SJCRH30 (cell line): ENCODE measurements around the gene TUBB4B. TPM values are rescaled to one million over a fixed set of nuclear protein-coding genes. Genes with fewer than 3 reads are reported as not detected.

Source experiments
- DNase-seq, 2 experiments: peaks; one replicate each; pipeline ENCODE4 v3.0.0-alpha.2; 2015 to 2020
- H3K27ac ChIP-seq: fragments of 250-450 bp; sonication (Bioruptor Pico); 2 replicates; pipeline ENCODE4 v1.5.1; 2020; ENCODE audit warnings: mild to moderate bottlenecking, moderate library complexity
- H3K27me3 ChIP-seq: fragments of 250-450 bp; sonication (Bioruptor Pico); 2 replicates; pipeline ENCODE4 v1.5.1; 2020; ENCODE audit warnings: mild to moderate bottlenecking, moderate library complexity
- H3K36me3 ChIP-seq: fragments of 250-450 bp; sonication (Bioruptor Pico); 2 replicates; pipeline ENCODE4 v1.5.1; 2020; ENCODE audit warnings: mild to moderate bottlenecking, moderate library complexity
- H3K4me1 ChIP-seq: fragments of 250-450 bp; sonication (Bioruptor Pico); 2 replicates; pipeline ENCODE4 v1.5.1; 2020; ENCODE audit warnings: mild to moderate bottlenecking, moderate library complexity
- H3K4me3 ChIP-seq: fragments of 250-450 bp; sonication (Bioruptor Pico); 2 replicates; pipeline ENCODE4 v1.5.1; 2020; ENCODE audit warnings: mild to moderate bottlenecking, moderate library complexity
- H3K9me3 ChIP-seq: fragments of 250-450 bp; sonication (Bioruptor Pico); replicated peaks from 2 replicates; pipeline ENCODE4 v1.5.1; 2020; ENCODE audit warnings: mild to moderate bottlenecking, moderate library complexity
- total RNA-seq: library from RNA; depleted of rRNA; stranded (reverse); fragments of >200 nt; shearing (Covaris generic); gene quantifications from 2 replicates; pipeline ENCODE4 v1.2.3, GENCODE V29; 2014

Gene TUBB4B
- total RNA-seq, 1 experiment from 2014 or later: 528 TPM

- H3K9me3 ChIP-seq: no peaks in the 10 kb centered on the region
- no peak overlapping the region for H3K27ac ChIP-seq
- H3K4me3 ChIP-seq: peak overlapping the region; percentile 58
- H3K36me3 ChIP-seq: no peaks in the 10 kb centered on the region
- H3K27me3 ChIP-seq: no peaks in the 10 kb centered on the region
- peaks cover 18% of the 10 kb centered on the region for H3K4me1 ChIP-seq
- DNase-seq: no peak
Observed at GRCh38 chr9:137201205-137201868, 39.8 kb upstream of the TUBB4B start.

- Histone ChIP-seq H3K4me3 (no peak overlapping the region), H3K4me1 (peaks cover 22% of the 10 kb centered on the region), H3K27ac (no peak overlapping the region), H3K27me3 (no peaks in the 10 kb centered on the region), H3K36me3 (peaks cover 9% of the 10 kb centered on the region; the same call in 1 of the 2 replicates), H3K9me3 (no peaks in the 10 kb centered on the region)
- DNase-seq: no peak
Observed at GRCh38 chr9:137202966-137203365, 38.1 kb upstream of the TUBB4B start.

- Histone ChIP-seq H3K36me3 (peaks cover 9% of the 10 kb centered on the region), H3K27me3 (no peaks in the 10 kb centered on the region), H3K4me3 (peak overlapping the region; percentile 94), H3K4me1 (peaks cover 12% of the 10 kb centered on the region), H3K9me3 (no peaks in the 10 kb centered on the region), H3K27ac (no peak overlapping the region)
- no peak for DNase-seq
Observed at GRCh38 chr9:137204731-137205125, 36.4 kb upstream of the TUBB4B start.

- peak; percentile 92 for DNase-seq
- H3K9me3 ChIP-seq: no peaks in the 10 kb centered on the region
- peaks cover 9% of the 10 kb centered on the region for H3K36me3 ChIP-seq
- H3K27ac ChIP-seq: peak within 1 kb of the TSS; percentile 55
- no peaks in the 10 kb centered on the region for H3K27me3 ChIP-seq
- peaks cover 12% of the 10 kb centered on the region for H3K4me1 ChIP-seq
- peak within 1 kb of the TSS; percentile 94 for H3K4me3 ChIP-seq
Observed at GRCh38 chr9:137205126-137206069, 35.7 kb upstream of the TUBB4B start, which contains the start of the genes NDOR1 and TMEM203. NDOR1 (plus strand) TSS chr9:137205700; CDS start chr9:137205778, 78 bp downstream. TMEM203 (minus strand) TSS chr9:137205648; CDS start chr9:137205414, 234 bp downstream.

GRCh38 chr9:137206602-137207001 lies 34.5 kb upstream of the TUBB4B start:
- Histone ChIP-seq H3K36me3 (peaks cover 9% of the 10 kb centered on the region), H3K9me3 (no peaks in the 10 kb centered on the region), H3K27ac (no peak overlapping the region), H3K4me1 (peaks cover 12% of the 10 kb centered on the region), H3K4me3 (peak overlapping the region; percentile 94), H3K27me3 (no peaks in the 10 kb centered on the region)
- DNase-seq: no peak

- DNase-seq: no peak
- no peaks in the 10 kb centered on the region for H3K27me3 ChIP-seq
- no peaks in the 10 kb centered on the region for H3K9me3 ChIP-seq
- H3K36me3 ChIP-seq: peaks cover 31% of the 10 kb centered on the region
- H3K4me3 ChIP-seq: no peak overlapping the region
- H3K27ac ChIP-seq: no peak overlapping the region
- H3K4me1 ChIP-seq: peaks cover 1% of the 10 kb centered on the region
Observed at GRCh38 chr9:137211532-137211931, 29.6 kb upstream of the TUBB4B start.

- no peaks in the 10 kb centered on the region for H3K27me3 ChIP-seq
- H3K4me1 ChIP-seq: no peaks in the 10 kb centered on the region
- DNase-seq: no peak
- H3K4me3 ChIP-seq: no peak overlapping the region
- no peaks in the 10 kb centered on the region for H3K9me3 ChIP-seq
- H3K27ac ChIP-seq: no peak overlapping the region
- peaks cover 26% of the 10 kb centered on the region for H3K36me3 ChIP-seq
Observed at GRCh38 chr9:137212520-137212919, 28.6 kb upstream of the TUBB4B start.

- Histone ChIP-seq H3K4me3 (no peak overlapping the region), H3K27me3 (no peaks in the 10 kb centered on the region), H3K27ac (no peak overlapping the region), H3K36me3 (peaks cover 22% of the 10 kb centered on the region), H3K9me3 (no peaks in the 10 kb centered on the region), H3K4me1 (no peaks in the 10 kb centered on the region)
- no peak for DNase-seq
Observed at GRCh38 chr9:137213160-137214060, 27.7 kb upstream of the TUBB4B start.

GRCh38 chr9:137214620-137215019 lies 26.5 kb upstream of the TUBB4B start:
- H3K27me3 ChIP-seq: no peaks in the 10 kb centered on the region
- H3K4me3 ChIP-seq: no peak overlapping the region
- peaks cover 22% of the 10 kb centered on the region for H3K36me3 ChIP-seq
- no peaks in the 10 kb centered on the region for H3K4me1 ChIP-seq
- no peaks in the 10 kb centered on the region for H3K9me3 ChIP-seq
- no peak overlapping the region for H3K27ac ChIP-seq
- no peak for DNase-seq

- Histone ChIP-seq H3K4me1 (no peaks in the 10 kb centered on the region), H3K27ac (no peak overlapping the region), H3K36me3 (peaks cover 22% of the 10 kb centered on the region), H3K27me3 (no peaks in the 10 kb centered on the region), H3K4me3 (no peak overlapping the region), H3K9me3 (no peaks in the 10 kb centered on the region)
- no peak for DNase-seq
Observed at GRCh38 chr9:137215196-137215986, 25.7 kb upstream of the TUBB4B start.

- H3K27me3 ChIP-seq: no peaks in the 10 kb centered on the region
- no peak overlapping the region for H3K27ac ChIP-seq
- no peak overlapping the region for H3K4me3 ChIP-seq
- H3K9me3 ChIP-seq: no peaks in the 10 kb centered on the region
- DNase-seq: no peak
- H3K36me3 ChIP-seq: peaks cover 22% of the 10 kb centered on the region
- H3K4me1 ChIP-seq: peaks cover 3% of the 10 kb centered on the region; the same call in 1 of the 2 replicates
Observed at GRCh38 chr9:137216188-137216965, 24.7 kb upstream of the TUBB4B start.

GRCh38 chr9:137217276-137218211 lies 23.5 kb upstream of the TUBB4B start:
- Histone ChIP-seq H3K27ac (no peak overlapping the region), H3K4me3 (no peak overlapping the region)

More at GRCh38 chr9:137217276-137218211, 23.5 kb upstream of the TUBB4B start:
- Histone ChIP-seq H3K9me3 (no peaks in the 10 kb centered on the region), H3K36me3 (peaks cover 19% of the 10 kb centered on the region), H3K27me3 (no peaks in the 10 kb centered on the region), H3K4me1 (peaks cover 3% of the 10 kb centered on the region; the same call in 1 of the 2 replicates)
- no peak for DNase-seq
